Endodermal cell (in vitro differentiated cells): Measurements from ENCODE around the gene ADTRP. TPM values are rescaled to one million over a fixed set of nuclear protein-coding genes. Genes with fewer than 3 reads are reported as not detected.

Experiments
- DNase-seq: peaks from one replicate; pipeline ENCODE4 v3.0.0-alpha.2; 2017
- H3K27ac ChIP-seq: 2 replicates; pipeline ENCODE4 v1.5.1; 2013; ENCODE audit warnings: mild to moderate bottlenecking, low read depth, low read length, moderate library complexity
- H3K27me3 ChIP-seq: 2 replicates; pipeline ENCODE4 v1.6.1; 2013; ENCODE audit warnings: mild to moderate bottlenecking, low read length, moderate library complexity; ENCODE audit not compliant: insufficient read depth, control insufficient read depth, poor library complexity, severe bottlenecking
- H3K36me3 ChIP-seq: 2 replicates; pipeline ENCODE4 v1.7.0; 2013; ENCODE audit warnings: mild to moderate bottlenecking, low read length, moderate library complexity; ENCODE audit not compliant: control insufficient read depth, insufficient read depth
- H3K4me1 ChIP-seq: one replicate; pipeline ENCODE4 v1.7.0; 2013; ENCODE audit warnings: low read length; ENCODE audit not compliant: control insufficient read depth, insufficient read depth
- H3K4me3 ChIP-seq: 2 replicates; pipeline ENCODE4 v1.5.1; 2013; ENCODE audit warnings: mild to moderate bottlenecking, low read length, moderate library complexity
- H3K9ac ChIP-seq: 2 replicates; pipeline ENCODE4 v1.6.1; 2013; ENCODE audit warnings: mild to moderate bottlenecking, low read length, moderate library complexity; ENCODE audit not compliant: poor library complexity, severe bottlenecking; ENCODE audit errors: extremely low read depth
- H3K9me3 ChIP-seq: 2 replicates; pipeline ENCODE4 v1.6.1; 2013; ENCODE audit warnings: mild to moderate bottlenecking, low read length, moderate library complexity; ENCODE audit not compliant: control insufficient read depth
- H3K27ac Mint-ChIP-seq: 2 replicates; pipeline ENCODE4 v1.8.0; 2020; ENCODE audit warnings: mixed read lengths
- H3K27me3 Mint-ChIP-seq: 2 replicates; pipeline ENCODE4 v1.8.0; 2021; ENCODE audit warnings: mild to moderate bottlenecking, mixed read lengths; ENCODE audit not compliant: insufficient read depth
- H3K36me3 Mint-ChIP-seq: 2 replicates; pipeline ENCODE4 v1.8.0; 2020; ENCODE audit warnings: low read depth, mixed read lengths
- H3K4me1 Mint-ChIP-seq: 2 replicates; pipeline ENCODE4 v1.8.0; 2020; ENCODE audit warnings: mixed read lengths
- H3K4me3 Mint-ChIP-seq: 2 replicates; pipeline ENCODE4 v1.8.0; 2020; ENCODE audit warnings: mild to moderate bottlenecking, moderate library complexity, mixed read lengths
- H3K9me3 Mint-ChIP-seq: 2 replicates; pipeline ENCODE4 v1.8.0; 2020; ENCODE audit warnings: mild to moderate bottlenecking, mixed read lengths
- WGBS, 2 experiments: methylation state at CpG; one replicate each; pipeline versions ENCODE4 v1.1.5 to v1.1.7; 2013; ENCODE audit warnings: missing lambda C conversion rate in 2 of 2, mixed read lengths in 1 of 2; ENCODE audit not compliant: insufficient coverage in 1 of 2, insufficient read length in 1 of 2; 5-methylcytosine and 5-hydroxymethylcytosine counted together
- total RNA-seq, 2 donors: library from RNA; stranded (reverse); fragmentation: NEBNext Ultra II Directional in 1 of 2; extraction: Animal tissue kit (Norgen Biotek cat#: 25700) in 1 of 2; gene quantifications; 2 replicates in 1 of 2; 3 replicates in 1 of 2; pipeline ENCODE4 v1.2.1, GENCODE V29; 2021
- TF ChIP-seq, protein P1 (sequence below): fragments of 200-600 bp; sonication (generic); conservative IDR thresholded peaks from 2 replicates; pipeline ENCODE4 v1.5.0; 2021; ENCODE audit warnings: antibody characterized with exemption, mild to moderate bottlenecking

ADTRP gene
- total RNA-seq, 2 donors from 2014 or later: 0.20 to 0.29 TPM

DNA sequence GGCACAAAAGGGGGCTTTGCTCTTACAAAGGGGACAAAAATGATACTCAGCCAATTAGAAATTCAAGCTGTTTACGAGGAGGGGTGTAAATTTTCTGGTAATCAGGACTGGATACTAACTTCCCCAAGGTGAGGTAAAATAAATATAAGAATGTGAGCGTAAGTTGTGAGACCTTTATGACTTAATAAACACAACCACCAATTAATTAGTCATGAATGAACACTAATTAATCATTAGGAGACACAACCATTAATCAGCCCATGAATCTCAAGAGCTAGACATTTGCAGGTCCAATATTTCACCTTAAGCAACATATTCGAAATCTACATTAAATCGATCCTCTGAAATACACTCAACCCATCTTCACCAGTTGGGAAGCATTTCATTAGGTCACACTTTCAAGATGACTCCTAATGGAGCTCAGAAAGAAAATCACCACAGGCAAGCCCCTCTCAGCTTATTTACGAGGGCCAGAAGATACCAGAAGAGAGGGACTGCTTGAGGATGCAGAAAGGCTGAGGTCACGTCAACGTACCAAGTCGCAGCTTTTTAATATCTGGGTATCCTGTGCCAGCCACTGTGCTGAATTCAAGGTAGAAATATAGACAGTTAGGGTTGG lies 2.7 kb downstream of the ADTRP start:
- Histone ChIP-seq H3K4me3 (no peak overlapping the region), H3K9me3 (no peaks in the 10 kb centered on the region), H3K9ac (no peak overlapping the region), H3K4me1 (peaks cover 27% of the 10 kb centered on the region), H3K27me3 (no peaks in the 10 kb centered on the region), H3K27ac (no peak overlapping the region), H3K36me3 (no peaks in the 10 kb centered on the region)
- peak; percentile 15 for DNase-seq
- TF ChIP-seq, protein P1, sequence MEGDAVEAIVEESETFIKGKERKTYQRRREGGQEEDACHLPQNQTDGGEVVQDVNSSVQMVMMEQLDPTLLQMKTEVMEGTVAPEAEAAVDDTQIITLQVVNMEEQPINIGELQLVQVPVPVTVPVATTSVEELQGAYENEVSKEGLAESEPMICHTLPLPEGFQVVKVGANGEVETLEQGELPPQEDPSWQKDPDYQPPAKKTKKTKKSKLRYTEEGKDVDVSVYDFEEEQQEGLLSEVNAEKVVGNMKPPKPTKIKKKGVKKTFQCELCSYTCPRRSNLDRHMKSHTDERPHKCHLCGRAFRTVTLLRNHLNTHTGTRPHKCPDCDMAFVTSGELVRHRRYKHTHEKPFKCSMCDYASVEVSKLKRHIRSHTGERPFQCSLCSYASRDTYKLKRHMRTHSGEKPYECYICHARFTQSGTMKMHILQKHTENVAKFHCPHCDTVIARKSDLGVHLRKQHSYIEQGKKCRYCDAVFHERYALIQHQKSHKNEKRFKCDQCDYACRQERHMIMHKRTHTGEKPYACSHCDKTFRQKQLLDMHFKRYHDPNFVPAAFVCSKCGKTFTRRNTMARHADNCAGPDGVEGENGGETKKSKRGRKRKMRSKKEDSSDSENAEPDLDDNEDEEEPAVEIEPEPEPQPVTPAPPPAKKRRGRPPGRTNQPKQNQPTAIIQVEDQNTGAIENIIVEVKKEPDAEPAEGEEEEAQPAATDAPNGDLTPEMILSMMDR: no peak
- WGBS, 2 experiments: 90 to 96% methylated on average over 6 to 8 of the region's 8 CpGs
- Mint-ChIP-seq H3K27me3 (no peaks in the 10 kb centered on the region), H3K4me3 (no peak overlapping the region), H3K4me1 (peaks cover 59% of the 10 kb centered on the region), H3K9me3 (no peaks in the 10 kb centered on the region), H3K36me3 (no peaks in the 10 kb centered on the region), H3K27ac (no peak overlapping the region)

DNA sequence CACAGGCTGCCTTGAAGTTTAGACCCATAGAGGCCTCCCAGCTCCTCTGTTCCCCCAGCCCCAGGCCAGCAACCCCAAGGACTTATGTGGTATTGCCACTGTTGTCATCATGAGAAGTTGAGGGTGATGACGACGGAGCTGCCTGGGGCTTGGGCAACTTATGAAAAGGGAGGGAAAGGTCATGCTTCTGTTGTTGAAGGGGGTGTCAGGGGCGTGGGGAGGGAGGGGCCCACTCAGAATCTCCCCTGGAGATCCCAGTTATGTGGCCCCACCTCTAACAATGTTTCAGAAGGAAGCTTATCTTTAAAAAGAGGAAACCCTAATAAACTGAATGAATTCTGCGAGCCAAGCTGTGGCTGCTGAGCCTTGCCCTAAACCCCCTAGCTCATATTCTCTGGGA lies 4.2 kb downstream of the ADTRP start:
- H3K4me1 Mint-ChIP-seq: peaks cover 66% of the 10 kb centered on the region
- H3K27ac Mint-ChIP-seq: no peak overlapping the region
- Histone ChIP-seq H3K36me3 (no peaks in the 10 kb centered on the region), H3K9me3 (no peaks in the 10 kb centered on the region), H3K4me1 (peaks cover 31% of the 10 kb centered on the region), H3K27me3 (no peaks in the 10 kb centered on the region), H3K27ac (no peak overlapping the region), H3K9ac (no peak overlapping the region), H3K4me3 (no peak overlapping the region)
- H3K4me3 Mint-ChIP-seq: no peak overlapping the region
- no peaks in the 10 kb centered on the region for H3K27me3 Mint-ChIP-seq
- H3K9me3 Mint-ChIP-seq: no peaks in the 10 kb centered on the region
- no peaks in the 10 kb centered on the region for H3K36me3 Mint-ChIP-seq
- TF ChIP-seq, protein P1: no peak
- WGBS, 2 experiments: 80 to 84% methylated on average over 1 to 4 of the region's 4 CpGs
- DNase-seq: no peak

DNA sequence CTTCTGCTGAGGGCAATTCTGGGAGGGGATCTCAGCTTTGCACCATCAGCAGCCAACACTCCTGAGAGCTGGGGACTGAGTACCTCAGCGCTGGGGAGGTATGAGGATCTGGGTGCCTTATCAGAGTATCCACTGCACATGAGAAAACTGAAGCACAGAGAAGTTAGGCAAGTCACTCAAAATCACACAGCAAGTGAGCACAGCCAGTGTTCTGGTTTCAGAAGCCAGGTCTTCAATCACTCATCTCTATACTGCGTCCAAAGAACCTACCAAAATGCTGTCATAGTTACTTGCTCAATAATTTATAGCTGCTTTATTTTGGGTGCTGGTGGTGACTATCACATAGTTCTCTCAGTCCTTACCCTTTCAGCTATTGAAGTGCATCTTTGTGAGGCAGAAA lies 5.0 kb downstream of the ADTRP start:
- H3K9ac ChIP-seq: no peak overlapping the region
- Mint-ChIP-seq H3K4me3 (no peak overlapping the region), H3K27me3 (no peaks in the 10 kb centered on the region), H3K36me3 (no peaks in the 10 kb centered on the region), H3K4me1 (peaks cover 62% of the 10 kb centered on the region), H3K9me3 (no peaks in the 10 kb centered on the region), H3K27ac (no peak overlapping the region)
- no peaks in the 10 kb centered on the region for H3K36me3 ChIP-seq
- no peak overlapping the region for H3K4me3 ChIP-seq
- H3K9me3 ChIP-seq: no peaks in the 10 kb centered on the region
- 98 to 100% methylated on average over 1 to 2 of the region's 2 CpGs for WGBS, 2 experiments
- no peaks in the 10 kb centered on the region for H3K27me3 ChIP-seq
- H3K4me1 ChIP-seq: peaks cover 22% of the 10 kb centered on the region
- H3K27ac ChIP-seq: no peak overlapping the region
- no peak for DNase-seq
- TF ChIP-seq, protein P1: no peak
